ENCODE data around the gene RAE1.

Gene RAE1

GRCh38 chr20:57317789-57318371, 33.2 kb upstream of the RAE1 start:
- no peak overlapping the region for H3K4me3 ChIP-seq (ENCODE audit: low read length)
- TF ChIP-seq, protein P1, sequence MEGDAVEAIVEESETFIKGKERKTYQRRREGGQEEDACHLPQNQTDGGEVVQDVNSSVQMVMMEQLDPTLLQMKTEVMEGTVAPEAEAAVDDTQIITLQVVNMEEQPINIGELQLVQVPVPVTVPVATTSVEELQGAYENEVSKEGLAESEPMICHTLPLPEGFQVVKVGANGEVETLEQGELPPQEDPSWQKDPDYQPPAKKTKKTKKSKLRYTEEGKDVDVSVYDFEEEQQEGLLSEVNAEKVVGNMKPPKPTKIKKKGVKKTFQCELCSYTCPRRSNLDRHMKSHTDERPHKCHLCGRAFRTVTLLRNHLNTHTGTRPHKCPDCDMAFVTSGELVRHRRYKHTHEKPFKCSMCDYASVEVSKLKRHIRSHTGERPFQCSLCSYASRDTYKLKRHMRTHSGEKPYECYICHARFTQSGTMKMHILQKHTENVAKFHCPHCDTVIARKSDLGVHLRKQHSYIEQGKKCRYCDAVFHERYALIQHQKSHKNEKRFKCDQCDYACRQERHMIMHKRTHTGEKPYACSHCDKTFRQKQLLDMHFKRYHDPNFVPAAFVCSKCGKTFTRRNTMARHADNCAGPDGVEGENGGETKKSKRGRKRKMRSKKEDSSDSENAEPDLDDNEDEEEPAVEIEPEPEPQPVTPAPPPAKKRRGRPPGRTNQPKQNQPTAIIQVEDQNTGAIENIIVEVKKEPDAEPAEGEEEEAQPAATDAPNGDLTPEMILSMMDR (IDR thresholded peaks at IDR 0.05; ENCODE audit: insufficient read depth, low read depth, low read length, missing control alignments), result no peak
- no peak for DNase-seq (ENCODE audit: low read depth)

GRCh38 chr20:57319584-57319983, 31.5 kb upstream of the RAE1 start:
- H3K4me3 ChIP-seq (ENCODE audit: low read length), result no peak overlapping the region
- TF ChIP-seq, protein P1 (IDR thresholded peaks at IDR 0.05; ENCODE audit: insufficient read depth, low read depth, low read length, missing control alignments), result no peak

DNA sequence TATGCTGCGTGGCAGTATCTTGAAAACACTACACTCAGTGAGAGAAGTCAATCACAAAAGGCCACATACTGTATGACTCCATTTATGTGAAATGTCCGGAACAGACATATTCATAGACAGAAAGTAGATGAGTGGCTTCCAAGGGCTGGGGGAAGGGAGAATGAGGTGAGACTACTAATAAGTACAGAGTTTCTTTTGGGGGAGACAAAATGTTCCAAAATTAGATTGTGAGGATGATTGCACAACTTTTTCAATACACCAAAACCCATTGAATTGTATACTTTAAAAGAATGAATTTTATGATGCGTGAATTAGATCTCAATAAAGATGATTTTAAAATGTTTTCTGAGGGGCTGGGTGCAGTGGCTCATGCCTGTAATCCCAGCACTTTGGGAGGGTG, 30.7 kb upstream of the RAE1 start:
- TF ChIP-seq, protein P1 (IDR thresholded peaks at IDR 0.05; ENCODE audit: insufficient read depth, low read depth, low read length, missing control alignments), result no peak
- H3K4me3 ChIP-seq (ENCODE audit: low read length), result no peak overlapping the region
- no peak for DNase-seq (ENCODE audit: low read depth)

More at GRCh38 chr20:57319584-57319983, 31.5 kb upstream of the RAE1 start:
- DNase-seq (ENCODE audit: low read depth), result no peak

GRCh38 chr20:57321142-57321541, 29.9 kb upstream of the RAE1 start:
- no peak for DNase-seq (ENCODE audit: low read depth)
- TF ChIP-seq, protein P1 (IDR thresholded peaks at IDR 0.05; ENCODE audit: insufficient read depth, low read depth, low read length, missing control alignments), result no peak
- no peak overlapping the region for H3K4me3 ChIP-seq (ENCODE audit: low read length)

DNA sequence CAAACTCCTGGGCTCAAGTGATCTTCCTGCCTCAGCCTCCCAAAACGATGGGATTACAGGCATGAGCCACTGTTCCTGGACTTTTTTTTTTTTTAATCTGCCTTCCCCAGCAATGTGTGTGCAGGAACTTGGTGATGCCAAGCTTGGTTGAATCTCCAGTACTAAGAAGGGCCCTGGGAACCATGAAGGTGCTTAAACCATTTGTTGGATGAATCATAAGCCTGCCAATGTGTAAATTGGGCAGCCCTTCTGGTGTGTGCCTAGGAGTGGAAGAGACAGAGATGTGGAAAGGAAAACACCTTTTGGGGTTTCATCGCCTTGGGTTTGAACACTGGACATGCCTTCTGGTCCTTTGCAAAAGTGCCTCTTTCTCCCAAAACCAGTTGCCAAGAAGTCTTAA, 28.6 kb upstream of the RAE1 start:
- TF ChIP-seq, protein P1 (IDR thresholded peaks at IDR 0.05; ENCODE audit: insufficient read depth, low read depth, low read length, missing control alignments), result no peak
- DNase-seq (ENCODE audit: low read depth), result peak; percentile 27
- H3K4me3 ChIP-seq (ENCODE audit: low read length), result no peak overlapping the region

- no peak overlapping the region for H3K4me3 ChIP-seq (ENCODE audit: low read length)
Measured at GRCh38 chr20:57323034-57323433, 28.0 kb upstream of the RAE1 start.

More at GRCh38 chr20:57323034-57323433, 28.0 kb upstream of the RAE1 start:
- DNase-seq (ENCODE audit: low read depth), result peak; percentile 81
- TF ChIP-seq, protein P1 (IDR thresholded peaks at IDR 0.05; ENCODE audit: insufficient read depth, low read depth, low read length, missing control alignments), result no peak
